ENCODE data around the gene DOC2B. TPM values are rescaled to one million over a fixed set of nuclear protein-coding genes. Genes with fewer than 3 reads are reported as not detected.

Gene DOC2B
- total and polyA plus RNA-seq, 2 of the 8 experiments (the other 6 are each of a cell fraction or from before 2014, with no cell fraction given), result 1.3 to 3.3 TPM

GRCh38 chr17:183021-183420 lies 1.6 kb upstream of the DOC2B start (continued):
- TF ChIP-seq CHD7 (IDR thresholded peaks at IDR 0.05; ENCODE audit: insufficient replicate concordance, low read length), result no peak
- TF ChIP-seq SAP30 (IDR thresholded peaks at IDR 0.05; ENCODE audit: insufficient read depth, insufficient replicate concordance, low read length), result no peak
- no peak for TF ChIP-seq POLR2AphosphoS5 (IDR thresholded peaks at IDR 0.05; ENCODE audit: low read depth, low read length)
- TF ChIP-seq RBBP5 (IDR thresholded peaks at IDR 0.05; ENCODE audit: borderline replicate concordance, low read depth, low read length), result no peak
- TF ChIP-seq SIX5 (IDR thresholded peaks at IDR 0.05; ENCODE audit: low read depth, low read length), result no peak
- TF ChIP-seq USF2 (IDR thresholded peaks at IDR 0.05; ENCODE audit: low read length), result no peak
- TF ChIP-seq EP300 (IDR thresholded peaks at IDR 0.05; ENCODE audit: borderline replicate concordance in 1 of 2, low read depth in 2 of 2, low read length in 2 of 2), result no peak
- no peak for TF ChIP-seq HDAC2 (IDR thresholded peaks at IDR 0.05; ENCODE audit: borderline replicate concordance in 1 of 2, low read depth in 2 of 2, low read length in 2 of 2)
- TF ChIP-seq CTBP2 (IDR thresholded peaks at IDR 0.05; ENCODE audit: borderline replicate concordance, insufficient read depth, insufficient read length, low read length), result no peak

All from H1 (cell line).